HG03457 (cell line): ENCODE data around the gene EIF3K.

Experiments
- ATAC-seq: cut with Tn5 transposase; IDR thresholded peaks from one replicate; pipeline ENCODE4 v1.9.1; 2021; ENCODE audit warnings: moderate number of reproducible peaks; ENCODE audit not compliant: unreplicated experiment

The EIF3K gene

DNA sequence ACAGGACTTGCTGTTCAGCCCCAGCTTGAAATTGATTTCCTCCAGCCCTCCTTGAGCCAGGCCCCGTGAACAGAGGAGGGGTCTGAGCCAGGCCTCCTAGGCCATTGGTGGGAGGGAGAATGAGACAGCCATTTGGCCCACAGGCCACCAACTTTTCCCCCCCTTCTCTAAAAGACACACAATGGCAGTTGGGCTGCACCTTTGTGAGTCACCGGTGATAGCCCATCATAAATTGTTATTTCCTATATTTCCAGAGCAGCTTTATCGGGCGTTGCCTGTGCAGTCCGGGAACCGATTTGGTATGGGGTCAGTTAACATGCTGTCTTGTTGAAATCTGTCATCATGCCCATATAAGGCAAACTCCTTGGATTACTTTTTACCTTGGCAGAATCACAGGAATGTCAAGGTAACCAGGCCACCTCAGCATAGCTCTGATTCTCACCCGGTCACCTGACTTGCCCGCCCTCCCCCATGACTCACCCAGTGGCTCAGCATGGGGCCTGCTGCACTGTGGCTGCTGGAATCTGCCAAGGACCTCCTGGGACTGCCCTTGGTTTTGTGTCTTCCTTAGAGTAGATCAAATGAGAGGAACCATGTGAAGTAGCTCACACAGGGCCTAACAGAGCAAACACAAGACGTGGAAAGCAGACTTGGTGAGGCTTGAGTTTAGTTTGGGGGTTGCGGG is 64.5 kb downstream of the EIF3K start:
- ATAC-seq = no peak

DNA sequence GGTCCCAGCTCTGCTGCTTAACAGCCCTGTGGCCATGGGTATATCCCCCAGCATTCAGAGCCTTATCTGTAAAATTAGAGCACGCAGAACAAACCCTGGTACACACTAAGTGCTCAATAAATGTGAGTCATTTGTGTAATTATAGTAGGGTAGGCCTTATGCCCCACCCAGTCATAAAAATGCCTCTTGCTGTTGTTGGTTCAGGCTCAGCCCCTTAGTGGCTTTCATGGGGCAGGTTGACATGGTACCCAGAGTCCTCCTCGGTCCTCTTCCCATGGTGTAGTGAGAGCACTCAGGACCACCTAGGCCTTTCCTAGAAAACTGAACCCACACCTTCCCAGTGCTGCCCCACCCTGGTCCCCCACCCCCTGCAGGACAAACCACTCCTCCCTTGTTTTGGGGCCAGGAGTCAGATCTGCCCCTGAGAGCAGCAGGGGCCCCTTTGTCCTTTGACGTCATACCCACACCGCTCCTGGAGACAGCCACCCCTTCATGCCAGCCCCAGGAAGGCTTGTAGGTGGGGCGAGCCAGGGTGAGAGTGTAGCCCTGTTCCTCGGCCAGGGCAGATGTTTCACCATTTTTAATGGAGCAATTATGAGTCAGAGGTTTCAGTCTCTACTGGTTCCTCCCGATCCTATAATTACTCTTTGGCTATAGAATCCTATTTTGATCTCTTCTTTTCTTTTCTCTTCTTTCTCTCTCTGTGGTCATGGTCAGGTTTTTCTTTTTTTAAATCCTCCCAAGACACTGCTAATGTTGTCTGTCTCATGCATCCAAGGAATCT is 65.3 kb downstream of the EIF3K start:
- no peak for ATAC-seq

DNA sequence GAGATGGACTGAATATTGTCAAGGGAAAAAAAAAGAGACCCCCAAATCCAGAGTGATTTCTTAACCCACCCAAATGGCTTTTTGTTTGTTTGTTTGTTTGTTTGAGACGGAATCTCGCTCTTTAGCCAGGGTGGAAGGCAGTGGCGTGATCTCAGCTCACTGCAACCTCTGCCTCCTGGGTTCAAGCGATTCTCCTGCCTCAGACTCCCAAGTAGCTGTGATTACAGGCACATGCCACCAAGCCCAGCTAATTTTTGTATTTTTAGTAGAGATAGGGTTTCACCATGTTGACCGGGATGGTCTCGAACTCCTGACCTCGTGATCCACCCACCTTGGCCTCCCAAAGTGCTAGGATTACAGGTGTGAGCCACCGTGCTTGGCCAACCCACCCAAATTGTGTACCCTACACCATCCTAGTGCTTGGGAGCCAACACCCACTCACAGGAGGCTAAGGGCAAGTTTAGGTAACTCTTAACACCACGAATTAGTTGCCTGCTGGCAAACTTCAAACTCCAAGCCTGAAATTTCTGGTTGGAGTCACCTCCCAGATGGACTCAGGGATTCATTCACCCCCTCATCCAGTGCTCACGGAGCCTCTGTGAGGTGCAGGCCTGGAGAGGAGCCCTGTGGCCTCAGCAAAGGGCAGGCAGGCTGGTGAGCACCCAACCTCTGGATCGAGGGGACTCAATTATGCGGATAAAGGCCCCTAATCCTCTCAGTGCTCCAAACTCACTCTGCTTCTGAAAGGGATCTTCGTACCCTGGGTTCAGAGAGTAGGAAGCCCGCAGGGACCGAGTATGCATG is 66.1 kb downstream of the EIF3K start:
- no peak for ATAC-seq

GRCh38 chr19:38685666-38686529 is 66.9 kb downstream of the EIF3K start:
- no peak for ATAC-seq

- ATAC-seq = no peak
Measured at GRCh38 chr19:38686530-38686888, 67.5 kb downstream of the EIF3K start.
